Ramos (cell line): Measurements from ENCODE around the gene DBN1.

Experiments used
- in situ Hi-C: fragments of 300-500 bp; cut with MboI; formaldehyde crosslinking; loops from one replicate; pipeline ENCODE4 v1.14.3; 2022; ENCODE audit warnings: low sequenced_read_pairs; ENCODE audit not compliant: unreplicated experiment

Gene DBN1

DNA sequence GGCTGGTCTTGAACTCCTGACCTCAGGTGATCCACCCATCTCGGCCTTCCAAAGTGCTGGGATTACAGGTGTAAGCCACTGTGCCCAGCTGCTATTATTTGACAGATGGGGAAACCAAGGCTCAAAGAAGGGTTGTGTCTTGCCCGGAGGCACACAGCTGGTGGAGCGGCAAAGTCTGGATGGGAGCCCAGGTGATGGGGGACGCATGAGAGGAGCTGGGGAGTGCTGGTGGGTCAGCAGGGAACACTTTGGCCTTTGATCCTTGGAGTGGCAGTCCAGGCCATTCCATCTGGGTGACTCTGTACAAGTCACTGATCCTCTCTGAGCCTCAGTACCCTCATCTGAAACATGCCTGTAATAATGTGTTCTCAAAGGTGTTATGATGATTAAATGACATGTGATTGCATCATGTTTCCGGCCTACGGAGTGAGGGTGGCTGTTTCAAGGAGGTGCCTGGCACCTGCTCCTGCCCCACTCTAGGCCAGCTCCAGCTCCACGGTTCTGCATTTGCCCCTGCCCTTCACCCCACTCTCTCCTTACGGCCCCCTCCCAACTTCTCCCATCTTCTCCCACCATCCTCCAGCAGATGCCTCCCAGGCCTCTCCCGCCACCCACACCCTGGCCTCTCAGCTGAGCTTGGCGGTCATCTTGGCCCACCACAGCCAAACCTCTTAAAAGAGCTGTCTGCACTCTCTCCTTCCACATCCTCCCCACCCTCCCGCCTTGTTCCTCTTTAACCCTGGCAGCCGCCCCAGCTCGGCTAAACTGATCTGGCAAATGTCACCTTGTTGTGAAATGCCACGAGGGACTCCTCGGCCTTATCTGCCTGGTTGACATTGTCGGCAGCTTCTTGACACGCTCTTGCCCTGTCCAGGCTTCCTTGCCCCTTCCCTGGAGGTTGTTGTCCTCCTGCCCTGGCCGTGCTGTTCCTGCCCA, 5.5 kb upstream of the DBN1 start:
- in situ Hi-C loops, result loop anchor here (25.0 kb wide), 1 partner anchor 942 kb away; the partner anchor contains the start of genes CDHR2 and RNF44

DNA sequence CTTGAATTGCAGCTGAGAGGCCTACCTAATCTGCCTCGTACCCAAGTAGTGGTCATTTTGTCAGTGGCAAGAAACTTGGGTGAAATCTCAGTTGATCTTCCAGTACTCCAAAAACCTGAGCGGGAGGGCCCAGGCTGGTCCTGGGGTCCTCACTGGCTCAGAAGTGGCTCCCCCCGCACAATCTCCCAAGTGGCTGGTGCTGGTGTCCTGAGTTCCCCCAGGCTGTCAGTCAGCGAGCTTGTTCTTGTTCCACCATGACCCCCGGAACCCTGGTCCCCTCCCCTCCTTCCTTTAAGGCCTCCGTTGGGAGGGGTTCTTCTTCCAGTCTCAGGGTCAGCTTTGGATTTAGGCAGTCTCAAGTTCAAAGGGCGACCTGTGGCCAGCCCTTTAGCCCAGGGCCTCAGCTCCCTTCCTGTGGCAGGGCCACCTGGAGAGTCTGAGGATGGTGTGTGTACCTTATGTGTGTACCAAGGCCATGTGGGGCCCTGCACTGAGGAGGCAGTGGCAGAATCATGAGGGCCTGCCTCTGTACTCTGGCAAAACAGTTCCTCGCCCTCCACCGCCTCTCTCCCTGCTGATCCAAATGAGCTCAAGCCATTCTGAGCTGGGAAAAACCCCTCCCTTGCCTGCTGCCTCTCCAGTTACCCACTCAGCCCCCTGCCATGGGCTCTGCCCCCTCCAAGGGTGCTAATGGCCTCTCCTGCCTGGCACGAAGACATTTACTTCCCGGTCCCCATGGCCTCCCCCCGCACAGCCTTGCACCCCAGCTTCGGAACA, 4.5 kb upstream of the DBN1 start:
- in situ Hi-C loops, result loop anchor here (25.0 kb wide), 1 partner anchor 941 kb away; the partner anchor contains the start of genes CDHR2 and RNF44

DNA sequence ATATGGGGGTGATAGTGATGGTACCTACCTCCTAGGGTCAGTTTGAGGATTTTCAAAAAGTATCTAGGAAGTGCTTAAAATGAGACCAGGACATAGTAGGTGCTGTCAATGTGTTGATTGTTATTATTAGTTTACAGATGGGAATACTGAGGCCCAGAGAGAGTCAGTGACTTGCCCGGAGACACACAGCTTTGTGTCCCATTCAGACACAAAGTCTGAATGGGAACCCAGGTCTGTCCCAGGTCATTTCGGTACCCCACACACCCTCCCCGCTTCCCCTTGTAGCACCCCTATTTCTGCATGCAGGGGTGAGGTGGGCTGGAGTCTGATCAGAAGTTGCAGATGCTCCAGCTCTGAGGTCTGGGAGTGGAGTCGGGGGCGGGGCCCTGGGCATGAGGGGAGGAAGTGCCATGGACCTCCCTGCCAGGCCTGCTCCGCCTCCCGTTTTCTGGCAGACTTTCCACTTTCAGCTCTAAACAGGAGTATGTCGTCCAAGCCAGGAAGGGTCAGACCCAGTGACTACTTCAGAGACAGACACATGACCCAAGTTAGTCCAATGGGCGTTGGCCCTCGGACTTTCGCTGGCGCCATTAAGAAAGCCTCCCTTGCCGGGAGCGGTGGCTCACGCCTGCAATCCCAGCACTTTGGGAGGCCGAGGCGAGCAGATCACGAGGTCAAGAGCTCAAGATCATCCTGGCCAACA, 3.2 kb upstream of the DBN1 start:
- in situ Hi-C loops, result loop anchor here (25.0 kb wide), 1 partner anchor 939 kb away; the partner anchor contains the start of genes CDHR2 and RNF44

DNA sequence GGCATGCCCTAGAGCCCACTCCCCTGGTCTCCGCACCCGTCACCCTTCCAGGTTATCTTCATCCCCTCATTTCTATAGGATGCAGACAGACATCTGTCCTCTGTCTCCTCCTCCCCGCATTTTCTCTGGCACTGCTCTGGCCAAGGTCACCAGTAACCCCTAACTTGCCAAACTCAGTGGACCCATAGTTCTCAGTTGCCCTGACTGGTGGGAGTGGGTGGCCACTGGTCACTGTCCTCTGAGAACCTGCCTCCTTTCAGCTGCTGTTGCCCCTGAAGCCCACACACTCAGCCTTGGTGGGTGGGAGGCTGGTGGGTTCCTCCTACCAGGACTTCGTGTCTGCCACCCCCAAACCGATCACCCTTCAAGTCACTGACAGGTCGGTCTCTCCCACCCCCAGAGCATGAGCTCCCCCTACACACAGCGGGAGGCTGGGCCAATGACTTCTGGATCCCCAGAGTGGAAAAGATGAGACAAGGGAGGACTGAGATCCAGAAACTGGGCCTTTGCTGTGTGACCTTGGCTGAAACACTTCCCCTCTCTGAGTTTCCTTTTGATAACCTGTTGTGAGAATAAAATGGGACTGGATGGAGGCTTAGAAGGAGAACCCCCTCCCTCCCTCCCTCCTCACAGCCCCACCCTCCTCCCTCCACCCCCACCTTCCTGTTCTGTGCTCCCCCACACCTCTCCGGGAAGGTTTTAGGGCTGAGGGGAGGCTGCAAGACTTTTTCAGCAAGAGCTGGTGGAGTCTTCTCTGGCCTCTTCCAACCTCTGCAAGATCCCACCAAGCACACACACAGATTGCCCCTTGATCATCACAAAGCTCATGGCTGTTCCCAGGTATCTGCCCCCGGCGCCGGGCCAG, 2.4 kb upstream of the DBN1 start:
- in situ Hi-C loops, result loop anchor here (25.0 kb wide), 1 partner anchor 938 kb away; the partner anchor contains the start of genes CDHR2 and RNF44

DNA sequence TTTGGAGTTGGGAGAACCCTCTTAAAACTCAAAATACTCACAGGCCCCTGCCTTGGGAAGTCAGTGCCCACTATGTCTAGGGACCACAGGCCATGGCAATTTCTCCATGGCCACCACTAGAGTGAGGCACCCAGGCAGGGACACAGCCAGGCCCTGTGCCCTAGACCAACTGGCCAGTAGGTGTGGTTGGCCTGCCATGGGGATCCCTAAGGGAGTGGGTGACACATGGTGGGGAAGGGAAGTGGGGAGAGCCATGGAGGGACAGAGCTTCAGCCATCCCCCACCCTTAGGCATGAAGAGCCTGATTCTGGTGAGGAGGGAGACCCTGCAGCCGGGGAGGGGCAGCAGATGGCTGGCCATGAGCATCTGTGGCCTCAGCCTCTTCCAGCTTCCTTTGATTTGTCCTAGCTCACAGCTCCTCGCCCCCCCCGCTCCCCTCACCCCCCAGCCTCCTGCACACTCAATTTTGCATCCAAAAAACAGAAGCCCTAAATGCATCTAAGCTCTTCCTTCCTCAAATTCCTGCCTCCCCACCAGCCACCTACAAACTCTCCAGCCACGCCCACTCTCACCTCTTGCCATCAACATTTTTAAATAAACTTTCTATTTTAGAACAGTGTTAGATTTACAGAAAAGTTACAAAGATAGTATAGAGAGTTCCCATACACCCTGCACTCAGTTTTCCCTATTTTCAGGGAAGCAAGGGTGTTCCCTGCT, 1.6 kb upstream of the DBN1 start:
- in situ Hi-C loops, result loop anchor here (25.0 kb wide), 1 partner anchor 938 kb away; the partner anchor contains the start of genes CDHR2 and RNF44

DNA sequence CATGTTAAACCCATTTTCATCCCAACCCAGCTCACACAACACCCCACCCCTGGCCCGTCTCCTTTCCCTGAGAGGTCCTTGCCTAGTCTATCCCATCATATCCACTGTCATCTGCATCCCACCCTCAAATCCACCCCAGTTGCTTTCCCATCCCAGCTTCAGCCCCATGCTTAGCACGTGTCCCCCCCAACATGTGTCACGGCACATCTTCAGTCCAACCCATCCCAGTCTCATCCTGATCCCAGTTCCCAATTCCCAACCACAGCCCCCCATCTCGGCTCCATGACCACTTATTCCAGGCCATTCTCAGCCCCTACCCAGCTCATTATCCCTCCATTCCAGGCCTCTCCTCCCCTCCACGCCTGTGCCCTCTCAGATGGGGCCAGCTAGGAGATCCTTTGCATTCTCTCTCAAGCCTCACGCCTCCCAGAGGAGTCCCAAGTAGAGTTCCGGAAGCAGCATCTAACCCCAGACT, 605 bp upstream of the DBN1 start:
- in situ Hi-C loops, result no loop called here

DNA sequence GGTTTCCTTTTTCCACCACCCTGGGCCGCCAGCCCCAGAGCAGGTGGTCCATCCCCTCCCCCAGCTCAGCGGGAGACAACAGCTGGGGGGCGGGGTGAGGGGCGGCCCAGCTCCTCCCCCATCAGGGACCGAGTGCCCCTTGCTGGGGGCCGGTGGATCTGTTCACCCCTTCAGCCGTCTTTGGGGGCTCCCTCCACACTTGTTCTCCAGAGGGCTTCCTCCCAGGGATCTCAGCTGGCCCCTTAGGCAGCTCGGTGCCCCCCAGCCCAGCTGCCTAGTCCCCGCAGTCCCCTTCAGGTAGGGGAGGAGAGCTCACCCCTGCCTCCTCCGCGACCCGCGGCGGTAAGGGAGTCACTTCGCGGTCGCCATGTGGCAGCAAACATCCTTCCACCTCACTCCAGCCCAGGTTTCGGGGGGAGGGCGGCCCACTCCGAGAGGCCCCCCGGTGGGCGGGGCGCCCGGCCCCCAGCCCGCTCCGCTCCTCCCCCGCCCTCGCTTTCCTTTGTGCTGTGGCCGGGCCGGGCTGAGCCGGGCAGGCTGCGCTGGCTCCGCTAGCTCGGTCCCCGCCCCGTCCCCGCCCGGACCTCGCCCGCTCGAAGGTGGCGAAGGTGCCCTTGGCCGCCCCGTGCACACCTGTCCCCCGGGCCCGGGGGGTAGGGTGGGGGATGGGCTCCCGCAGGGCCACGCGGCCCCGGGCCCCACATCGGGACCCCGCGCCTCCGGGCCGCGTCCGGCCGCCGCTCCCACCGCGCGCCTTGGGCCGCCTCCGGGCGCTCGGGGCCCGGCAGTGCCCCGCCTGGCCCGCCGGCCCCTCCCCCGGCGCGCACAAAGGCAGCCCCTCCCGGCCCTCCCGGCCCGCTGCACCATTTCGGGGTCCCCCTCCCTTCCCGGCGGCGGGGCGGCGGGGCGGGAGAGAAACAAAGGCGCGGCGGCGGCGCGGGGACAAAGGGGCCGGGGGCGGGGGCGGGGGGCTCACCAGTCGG, 683 bp downstream of the DBN1 start:
- in situ Hi-C loops, result no loop called here

DNA sequence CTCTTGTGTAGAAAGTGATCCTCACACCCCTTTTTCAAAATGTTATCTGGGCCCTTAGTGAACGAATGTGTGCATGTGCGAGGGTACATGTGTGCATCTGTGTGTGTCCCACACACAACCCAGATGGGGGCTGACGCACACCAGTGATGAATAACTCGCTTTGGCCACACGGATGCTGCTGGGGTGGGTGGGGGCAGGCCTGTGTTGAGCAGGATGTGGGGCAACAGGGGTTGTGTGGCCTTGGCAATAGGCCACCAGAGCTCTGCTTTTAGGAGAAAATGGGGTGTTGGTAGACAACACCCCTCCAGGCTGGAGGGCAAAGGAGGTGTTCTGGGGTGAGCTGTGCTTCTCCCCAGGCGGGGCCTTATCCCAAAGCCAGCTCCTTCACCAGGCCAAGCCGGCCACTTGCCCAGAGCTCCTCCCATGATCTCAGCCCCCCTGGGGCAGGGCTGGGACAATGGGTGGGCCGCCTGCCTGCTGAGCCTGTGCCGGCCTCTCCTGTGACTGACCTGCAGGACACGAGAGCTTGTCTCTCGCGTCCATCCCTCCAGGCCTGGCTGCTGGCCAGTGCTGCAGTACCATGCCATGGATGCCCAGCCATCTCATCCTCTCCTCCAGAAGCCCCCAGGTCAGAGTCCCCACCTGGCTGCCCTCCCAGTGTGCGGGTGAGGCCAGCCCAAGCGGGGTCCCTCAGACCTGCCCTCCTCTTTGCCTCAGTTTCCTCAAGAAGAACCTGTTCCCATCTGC, 1.7 kb downstream of the DBN1 start:
- in situ Hi-C loops, result no loop called here

DNA sequence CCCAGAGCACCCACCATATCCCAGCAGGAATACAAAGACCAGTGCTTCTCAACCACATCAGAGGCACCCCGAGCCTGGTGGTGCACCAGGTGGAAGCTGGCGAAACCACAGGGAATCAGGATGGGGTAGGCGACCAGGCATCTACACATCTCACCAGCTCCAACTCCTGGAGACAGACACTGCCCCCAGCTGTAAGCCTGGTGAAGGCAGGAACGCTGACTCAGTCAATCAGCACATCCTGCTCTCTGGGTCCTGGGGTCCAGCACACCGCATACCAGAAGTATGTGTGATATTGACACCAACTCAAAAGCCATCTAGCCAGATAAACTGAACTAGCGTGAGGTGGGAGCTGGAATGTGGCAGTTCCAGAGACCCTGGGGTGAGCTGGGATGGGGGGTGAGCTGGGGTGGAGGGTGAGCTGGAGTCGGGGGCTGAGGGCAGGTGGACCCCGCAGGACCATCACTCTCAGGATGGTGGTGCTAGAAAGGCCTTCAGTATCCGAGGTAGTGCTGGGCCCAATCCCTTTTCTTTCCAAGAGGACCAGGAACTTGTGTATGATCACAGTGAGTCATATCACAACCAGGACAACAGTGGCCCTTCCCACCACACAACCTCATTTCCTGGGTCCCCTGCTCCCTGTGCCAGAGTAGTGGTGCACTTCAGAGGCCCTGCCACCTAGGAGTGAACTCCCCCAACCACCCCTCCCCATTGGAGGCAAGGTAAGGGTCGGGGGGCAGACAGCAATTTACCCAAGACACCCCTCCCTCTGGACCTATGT, 2.5 kb downstream of the DBN1 start:
- in situ Hi-C loops, result no loop called here

DNA sequence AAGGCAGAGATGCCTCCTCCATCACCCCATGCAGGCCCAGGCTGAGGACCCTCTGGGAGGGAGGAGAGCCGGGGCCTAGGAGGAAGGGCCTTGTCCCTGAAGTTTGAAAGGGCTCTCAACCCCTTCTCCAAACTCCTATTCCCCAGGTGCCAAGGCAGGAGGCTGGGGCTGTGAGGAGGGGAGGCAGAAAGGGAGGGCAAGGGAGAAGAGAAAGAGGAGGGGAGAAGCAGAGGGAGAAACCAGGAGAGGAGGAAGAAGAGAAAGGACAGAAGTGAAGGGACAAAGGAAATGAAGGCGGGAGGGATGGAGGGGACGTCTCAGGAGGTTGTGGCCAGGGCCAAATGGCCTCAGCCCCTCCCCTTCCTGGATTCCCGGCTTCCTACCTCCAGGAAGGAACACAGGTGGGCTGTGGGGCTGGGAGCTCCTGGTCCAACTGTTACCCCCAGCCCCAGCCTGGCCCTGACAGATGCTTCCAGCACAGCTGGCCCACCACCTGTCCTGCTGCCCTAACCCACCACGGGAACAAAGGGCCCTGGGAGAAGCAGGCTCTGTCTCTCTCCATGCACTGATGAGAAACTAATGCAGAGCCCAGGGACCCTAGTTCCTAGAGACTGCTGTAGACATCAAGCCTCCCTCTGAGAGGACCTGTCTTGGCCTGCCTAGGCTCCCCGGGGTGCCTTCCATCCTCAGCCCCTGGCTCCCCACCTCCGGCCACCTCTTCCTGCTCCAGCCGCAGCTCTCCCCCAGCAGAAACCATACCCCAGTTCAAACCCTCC, 3.5 kb downstream of the DBN1 start:
- in situ Hi-C loops, result no loop called here

DNA sequence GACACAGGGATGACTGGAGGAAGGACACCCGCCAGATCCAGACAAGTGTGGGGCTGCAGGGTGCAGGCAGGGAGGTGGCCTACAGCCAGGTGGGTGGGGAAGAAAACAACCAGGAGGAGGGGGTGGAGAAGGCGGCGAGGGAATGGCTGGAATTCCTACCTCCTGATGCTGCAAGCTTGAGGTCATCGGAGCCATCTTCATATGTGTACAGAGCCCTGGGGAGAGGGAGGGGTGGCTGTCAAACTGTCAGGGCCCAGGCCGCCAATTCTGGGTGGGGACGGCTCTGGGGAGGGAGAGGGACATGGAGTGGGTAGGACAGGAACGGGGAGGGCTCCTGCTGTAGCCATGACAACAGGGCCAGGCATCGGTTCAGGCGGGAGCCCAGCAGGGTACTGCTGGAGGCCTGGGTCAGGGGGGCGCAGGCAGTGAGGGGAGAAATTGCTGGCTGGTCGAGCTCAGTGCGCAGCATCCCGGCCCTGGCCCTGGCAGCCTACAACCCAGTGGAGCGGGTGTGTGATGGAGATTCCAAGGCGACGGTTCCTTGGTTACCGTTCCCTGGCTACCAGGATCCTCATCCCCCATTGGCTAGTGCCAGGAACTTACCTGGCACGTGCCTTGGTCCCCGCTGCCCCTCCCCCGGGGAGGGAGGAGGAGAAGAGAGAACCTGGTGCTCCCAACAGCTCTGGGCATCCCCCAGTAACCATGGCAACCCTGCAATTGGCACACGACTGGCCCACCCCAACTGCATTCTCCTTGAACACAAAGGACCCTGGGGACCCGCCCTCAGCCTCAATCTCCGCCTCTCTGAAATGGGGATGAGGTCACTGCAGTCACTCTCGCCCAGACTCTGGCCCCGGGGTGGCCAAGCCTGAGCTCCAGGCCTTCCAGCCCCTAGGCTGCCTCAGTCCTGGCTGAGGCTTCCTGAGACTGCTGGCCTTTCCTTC, 4.5 kb downstream of the DBN1 start:
- in situ Hi-C loops, result no loop called here

DNA sequence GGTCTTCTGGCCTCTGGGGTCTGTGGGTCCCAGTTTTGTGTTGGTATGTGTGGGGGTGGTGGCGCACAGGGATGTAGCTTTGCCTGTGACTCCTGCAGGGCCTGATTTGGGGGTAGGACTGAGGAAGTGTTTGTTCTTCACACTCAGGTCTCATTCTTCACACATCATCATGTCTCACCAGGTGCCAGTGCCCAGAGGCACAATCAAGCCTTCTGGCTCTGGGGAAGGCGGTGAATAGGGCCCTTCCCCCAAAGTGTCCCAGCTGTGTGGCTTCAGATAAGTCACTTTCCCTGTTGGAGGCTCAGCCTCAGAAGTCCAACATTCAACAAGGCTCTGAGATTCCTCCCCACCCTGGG, 5.1 kb downstream of the DBN1 start:
- in situ Hi-C loops, result no loop called here

DNA sequence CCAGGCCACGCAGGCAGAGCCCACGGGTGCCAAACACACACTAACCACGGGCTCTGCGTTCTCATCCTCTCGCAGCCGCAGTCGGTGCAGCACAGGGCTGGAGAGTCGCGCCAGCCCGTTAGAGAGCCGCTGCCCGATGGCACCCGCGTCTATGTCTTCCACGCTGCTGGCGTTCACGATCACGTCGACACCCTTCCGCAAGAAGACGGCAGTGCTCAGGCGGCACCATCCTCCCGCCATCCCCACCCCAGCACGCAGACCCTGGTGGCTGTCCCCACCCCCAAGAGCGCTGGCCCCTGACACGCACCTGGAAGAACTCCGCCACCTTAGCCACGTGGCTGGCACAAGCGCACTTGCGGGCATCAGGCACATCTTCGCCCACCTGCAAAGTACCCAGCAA, 6.0 kb downstream of the DBN1 start:
- in situ Hi-C loops, result no loop called here

DNA sequence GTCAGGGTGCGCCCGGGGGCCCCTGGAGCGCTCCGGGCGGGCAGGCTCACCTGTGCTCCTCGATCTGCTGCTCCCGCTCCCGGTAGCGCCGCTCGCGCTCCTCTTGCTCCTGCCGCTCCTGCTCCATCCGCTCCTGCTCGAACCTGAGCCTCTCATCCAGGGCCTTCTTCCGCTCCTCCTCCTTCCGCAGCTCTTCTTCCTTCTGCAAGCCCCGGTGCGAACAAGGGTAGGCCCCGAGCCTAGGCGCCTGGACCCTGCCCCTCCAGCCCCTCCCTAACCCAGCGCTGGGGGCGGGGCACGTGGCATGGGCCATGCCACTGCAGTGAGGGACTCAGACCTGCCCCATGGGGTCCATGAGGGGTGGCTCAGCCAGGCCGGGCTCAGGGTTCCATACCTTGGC, 6.6 kb downstream of the DBN1 start:
- in situ Hi-C loops, result no loop called here
